GM20000 (cell line): ENCODE measurements around the gene GABRR2.

Experiments used
- DNase-seq: peaks from one replicate; pipeline ENCODE4 v3.0.0; 2012; ENCODE audit warnings: low spot score
- CTCF ChIP-seq: IDR thresholded peaks from 2 replicates; pipeline ENCODE4 v1.5.1; 2012; ENCODE audit warnings: mild to moderate bottlenecking, control low read depth; ENCODE audit errors: extremely low read depth, missing control alignments

GABRR2 gene

GRCh38 chr6:89315249-89315885 lies at the start of gene GABRR2:
Gene GABRR2 (minus strand): TSS chr6:89315299. CDS start chr6:89315165, 134 bp downstream.
- TF ChIP-seq CTCF = no peak

GRCh38 chr6:89364586-89364985 lies 49.5 kb upstream of the GABRR2 start:
- no peak for TF ChIP-seq CTCF
- no peak for DNase-seq

More at GRCh38 chr6:89315249-89315885, at the start of gene GABRR2:
- no peak for DNase-seq

GRCh38 chr6:89361171-89361570 lies 46.1 kb upstream of the GABRR2 start:
- no peak for DNase-seq
- TF ChIP-seq CTCF = no peak

- no peak for TF ChIP-seq CTCF
- DNase-seq = peak; percentile 50
Observed at GRCh38 chr6:89360415-89360999, 45.4 kb upstream of the GABRR2 start.

GRCh38 chr6:89359561-89359960 lies 44.5 kb upstream of the GABRR2 start:
- DNase-seq = no peak
- no peak for TF ChIP-seq CTCF

- DNase-seq = peak; percentile 46
- TF ChIP-seq CTCF = no peak
Observed at GRCh38 chr6:89357390-89357789, 42.3 kb upstream of the GABRR2 start.

GRCh38 chr6:89356642-89357170 lies 41.6 kb upstream of the GABRR2 start:
- no peak for TF ChIP-seq CTCF
- DNase-seq = peak; percentile 27
